GM19372 (cell line): ENCODE measurements around the gene BPI.
"Not testable (repeated sequence)": the region's sequence is repeated elsewhere in the genome, so short reads cannot be mapped to it uniquely, and the experiment has no call there.

Source experiments
- ATAC-seq: cut with Tn5 transposase; IDR thresholded peaks from one replicate; pipeline ENCODE4 v1.9.1; 2021; ENCODE audit warnings: mild to moderate bottlenecking, low read depth, moderate library complexity; ENCODE audit not compliant: unreplicated experiment

BPI gene

DNA sequence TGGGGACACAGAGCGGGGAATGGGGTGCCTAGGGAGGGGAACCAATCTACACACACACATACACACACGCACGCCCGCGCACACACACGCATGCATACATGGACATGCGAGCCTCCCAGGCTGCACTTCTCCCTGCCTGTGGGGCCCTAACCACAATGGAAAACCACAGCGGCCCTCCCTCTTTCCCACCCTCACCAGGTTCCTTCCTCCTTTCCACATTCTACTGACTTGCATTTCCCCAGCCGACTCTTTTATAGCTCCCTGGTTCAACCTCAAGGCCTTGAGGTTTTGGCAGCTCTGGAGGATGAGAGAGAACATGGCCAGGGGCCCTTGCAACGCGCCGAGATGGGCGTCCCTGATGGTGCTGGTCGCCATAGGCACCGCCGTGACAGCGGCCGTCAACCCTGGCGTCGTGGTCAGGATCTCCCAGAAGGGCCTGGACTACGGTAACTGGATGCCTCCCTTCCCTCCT is at the start of gene BPI:
Gene BPI, plus strand, starts transcription at position 249 of the 472 bp plus-strand sequence. Its CDS starts 68 bp downstream, at position 317.
- no peak for ATAC-seq

GRCh38 chr20:38254621-38255020 is 49.3 kb upstream of the BPI start:
- ATAC-seq = not testable (repeated sequence)

DNA sequence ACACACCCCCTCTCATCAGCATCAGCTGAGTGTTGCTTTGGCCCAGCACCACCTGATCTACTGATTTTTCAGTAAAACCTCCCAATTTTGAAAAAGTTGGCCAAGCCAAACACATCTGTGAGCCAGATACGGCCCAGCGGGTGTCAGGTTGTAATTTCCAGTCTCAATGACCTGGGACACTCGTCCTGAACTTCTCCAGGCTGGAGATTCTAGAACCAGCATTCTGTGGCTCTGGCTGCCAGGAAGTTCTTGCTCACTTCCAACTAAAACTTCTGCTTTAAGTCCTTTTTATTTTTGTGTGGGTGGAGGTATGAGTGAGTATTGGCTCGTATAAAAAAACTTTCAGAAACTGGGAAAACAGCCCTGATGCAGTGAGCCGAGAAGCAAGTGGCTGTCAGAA is 48.6 kb upstream of the BPI start:
- no peak for ATAC-seq

DNA sequence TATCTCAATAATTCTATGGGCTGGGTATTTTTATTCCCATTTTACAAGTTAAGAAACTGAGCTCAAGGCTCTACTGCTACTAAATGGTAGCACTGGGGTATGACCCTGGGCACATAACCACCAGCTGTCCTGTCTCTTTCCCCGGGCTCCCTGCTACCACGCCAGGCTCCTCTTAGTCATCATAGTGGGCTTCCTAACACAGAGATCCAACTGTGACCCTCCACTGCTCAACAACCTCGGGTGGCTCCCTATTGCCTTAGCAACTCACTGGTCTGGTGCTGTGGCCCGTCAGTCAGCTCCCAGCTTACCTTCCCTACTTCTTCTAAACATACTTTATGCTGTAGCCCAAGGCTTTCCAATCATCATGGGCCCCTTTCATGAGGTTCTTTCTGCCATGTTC is 47.9 kb upstream of the BPI start:
- no peak for ATAC-seq

DNA sequence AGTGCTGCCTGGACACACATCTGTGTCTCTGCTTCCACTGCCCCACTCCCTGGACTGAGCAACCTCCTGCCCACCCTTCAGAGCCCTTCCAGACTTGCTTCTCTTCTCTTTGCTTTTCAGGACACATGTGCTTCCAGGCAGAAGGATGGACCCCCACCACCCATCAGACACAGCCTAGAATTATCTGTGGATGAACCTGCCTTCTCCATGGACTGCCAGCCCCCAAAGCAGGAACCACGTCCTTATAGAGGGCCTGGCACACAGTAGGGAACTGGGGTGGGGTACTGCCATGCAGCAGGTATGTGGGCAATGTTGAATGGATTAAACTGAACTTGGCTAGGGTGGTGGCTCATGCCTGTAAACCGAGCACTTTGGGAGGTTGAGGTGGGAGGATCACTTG is 47.0 kb upstream of the BPI start:
- ATAC-seq = no peak

GRCh38 chr20:38258545-38259215 is 45.3 kb upstream of the BPI start:
- ATAC-seq = no peak

- ATAC-seq = no peak
These were observed 44.0 kb upstream of the BPI start for GRCh38 chr20:38260025-38260377.

- no peak for ATAC-seq
These were observed 43.4 kb upstream of the BPI start, which contains the start of gene KIAA1755 for GRCh38 chr20:38260378-38261053. Gene KIAA1755, minus strand, starts transcription at chr20:38260735. Its CDS starts 235 bp downstream, at chr20:38260500.

DNA sequence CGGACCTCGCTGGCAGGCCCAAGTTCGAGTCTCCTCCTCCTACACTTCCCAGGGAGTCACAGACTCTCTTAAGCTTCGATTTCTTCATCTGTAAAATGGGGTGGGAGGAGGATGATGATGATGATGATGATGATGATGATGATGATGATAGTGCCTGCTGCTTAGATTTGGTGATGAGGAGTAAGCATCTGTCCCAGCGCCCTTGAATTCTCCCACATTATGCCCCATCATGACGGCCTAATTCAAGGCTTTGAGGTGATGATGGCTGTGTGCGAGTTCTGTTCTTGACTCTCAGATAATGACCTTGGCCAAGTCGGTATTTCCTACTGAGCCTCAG is 42.9 kb upstream of the BPI start:
- no peak for ATAC-seq

DNA sequence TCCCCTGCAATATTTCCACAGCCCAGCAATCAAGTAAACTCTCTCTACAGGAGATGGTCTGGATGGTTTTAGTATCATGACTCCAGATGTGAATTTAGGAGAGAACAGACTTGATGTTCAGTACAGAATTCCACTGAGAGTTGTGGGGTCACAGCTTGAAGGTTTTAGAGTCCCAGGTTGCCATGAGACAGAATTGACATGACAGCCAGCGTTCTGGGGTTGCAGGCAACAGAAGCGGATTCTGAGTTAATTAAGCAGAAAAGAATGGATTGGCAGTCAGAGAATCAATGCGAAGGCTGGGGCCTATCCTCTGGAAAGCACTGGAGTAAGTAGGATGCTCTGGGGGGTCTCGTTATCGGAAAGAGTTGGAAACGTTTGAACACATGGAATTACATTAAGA is 41.0 kb upstream of the BPI start:
- no peak for ATAC-seq

GRCh38 chr20:38266426-38266825 is 37.5 kb upstream of the BPI start:
- no peak for ATAC-seq

GRCh38 chr20:38267296-38267695 is 36.7 kb upstream of the BPI start:
- ATAC-seq = no peak

DNA sequence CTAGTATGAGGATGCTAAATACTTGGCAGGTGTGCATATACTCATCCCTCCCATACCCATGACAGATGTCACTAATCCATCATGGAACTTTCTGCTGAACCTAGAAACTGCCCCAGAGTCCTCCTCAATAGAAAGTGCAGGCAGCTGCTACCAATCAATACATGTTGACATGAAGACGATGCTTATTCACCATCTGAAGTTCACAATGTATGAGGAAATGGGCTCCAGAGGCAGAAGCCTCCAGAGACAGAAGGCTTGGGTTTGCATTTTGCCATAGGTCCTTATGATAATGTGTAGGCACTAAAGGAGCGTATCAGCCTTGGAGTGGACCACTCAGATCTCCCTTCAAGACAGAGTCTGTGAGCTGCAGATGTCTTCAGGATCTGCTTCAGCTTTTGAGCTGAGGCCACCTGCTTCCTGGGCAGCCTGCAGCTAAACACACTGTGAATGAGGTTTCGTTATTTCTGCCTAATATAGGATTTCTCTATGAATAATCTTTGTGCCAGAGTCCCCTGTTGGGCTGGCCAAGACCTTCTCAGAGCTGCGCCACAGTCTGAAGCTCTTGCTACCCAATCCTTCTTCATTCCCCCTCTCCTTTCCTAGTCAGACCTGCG is 35.9 kb upstream of the BPI start:
- ATAC-seq = no peak

DNA sequence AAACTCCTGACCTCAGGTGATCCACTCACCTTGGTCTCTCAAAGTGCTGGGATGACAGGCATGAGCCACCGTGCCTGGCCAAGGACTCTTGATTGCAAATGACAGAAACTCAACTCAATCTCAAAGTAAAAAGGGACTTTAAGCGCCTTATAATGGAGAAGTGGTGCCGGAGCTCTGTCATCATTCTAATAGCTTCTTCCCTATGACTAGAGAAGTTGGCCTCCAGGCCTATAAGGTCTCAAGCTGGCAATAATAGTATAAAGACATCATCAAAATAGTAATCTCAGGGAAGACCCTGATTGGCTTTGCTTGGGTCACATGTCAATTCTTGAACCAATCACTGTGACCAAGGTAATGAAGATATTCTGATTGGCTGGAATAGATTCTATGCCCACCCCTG is 34.9 kb upstream of the BPI start:
- no peak for ATAC-seq

- ATAC-seq = no peak
These were observed 34.2 kb upstream of the BPI start for GRCh38 chr20:38269715-38270114.

- ATAC-seq = no peak
These were observed 32.9 kb upstream of the BPI start for GRCh38 chr20:38270869-38271605.

GRCh38 chr20:38271608-38272120 is 32.3 kb upstream of the BPI start:
- ATAC-seq = no peak

DNA sequence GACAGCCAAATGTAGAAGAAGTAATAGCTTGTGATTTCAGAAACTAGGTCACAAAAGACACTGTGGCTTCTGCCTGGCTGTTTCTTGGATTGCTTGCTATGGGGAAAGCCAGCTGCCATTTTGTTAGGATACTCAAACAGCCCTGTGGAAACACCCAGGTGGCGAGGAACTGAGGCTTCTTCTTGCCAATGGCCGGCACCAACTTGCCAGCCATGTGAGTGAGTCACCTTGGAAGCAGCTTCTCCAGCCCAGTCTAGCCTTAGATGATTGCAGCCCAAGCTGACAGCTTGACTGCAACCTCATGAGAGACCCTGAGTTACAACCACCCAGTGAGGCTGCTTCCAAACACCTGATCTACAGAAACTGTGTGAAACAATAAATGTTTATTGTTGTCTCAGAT is 31.6 kb upstream of the BPI start:
- no peak for ATAC-seq

DNA sequence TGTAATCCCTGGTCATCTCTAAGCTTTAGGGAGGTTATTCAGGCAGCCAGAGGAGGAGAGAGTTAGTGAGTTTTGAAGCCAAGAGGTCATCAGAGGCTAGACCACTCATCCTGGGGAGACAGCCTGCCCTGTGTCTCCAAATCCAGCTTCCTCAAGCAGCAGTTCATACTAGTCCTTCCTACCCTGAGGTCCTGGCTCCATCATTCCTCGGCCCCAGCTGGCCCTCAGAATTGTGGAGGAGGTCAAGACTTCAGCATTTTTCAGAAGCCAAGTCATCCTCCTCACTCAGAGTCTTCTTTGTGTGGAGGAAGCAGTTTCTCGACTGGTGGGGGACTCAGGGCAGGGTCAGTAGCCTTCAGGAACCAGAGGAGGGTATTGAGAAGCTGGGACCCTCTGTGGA is 31.0 kb upstream of the BPI start:
- no peak for ATAC-seq

GRCh38 chr20:38275815-38276550 is 28.0 kb upstream of the BPI start:
- ATAC-seq = no peak
